Measurements from ENCODE around the gene USP4. TPM values are rescaled to one million over a fixed set of nuclear protein-coding genes. Genes with fewer than 3 reads are reported as not detected.

USP4 gene
- total and polyA plus RNA-seq, 4 donors, result 12.5 to 17.7 (median 14.9) TPM

GRCh38 chr3:49311283-49311682 lies 28.6 kb downstream of the USP4 start:
- 97% methylated on average over 3 of the region's 3 CpGs for WGBS
- no peak for DNase-seq (ENCODE audit: low spot score)
- Histone ChIP-seq H3K4me1 (ENCODE audit: control insufficient read depth in 4 of 4, insufficient read depth in 4 of 4, low read length in 3 of 4) (no peaks in the 10 kb centered on the region), H3K36me3 (ENCODE audit: control insufficient read depth in 4 of 4, insufficient read depth in 3 of 4, low read depth in 1 of 4, low read length in 3 of 4) (peaks cover 18 to 41% (median 25%) of the 10 kb centered on the region in 4 donors), H3K4me3 (ENCODE audit: low read depth in 1 of 3, low read length in 3 of 3) (no peak overlapping the region), H3K9ac (ENCODE audit: low read depth in 1 of 2, low read length in 2 of 2) (no peak overlapping the region), H3K27me3 (ENCODE audit: control insufficient read depth in 4 of 4, insufficient read depth in 4 of 4, low read length in 3 of 4) (no peaks in the 10 kb centered on the region), H3K27ac (ENCODE audit: low read depth in 1 of 2, low read length in 2 of 2) (no peak overlapping the region), H3K9me3 (ENCODE audit: control insufficient read depth in 4 of 4, low read length in 3 of 4) (no peaks in the 10 kb centered on the region)
- TF ChIP-seq FOXA2 (IDR thresholded peaks at IDR 0.05), result no peak
- no peak for TF ChIP-seq HNF4A (conservative IDR thresholded peaks at IDR 0.05)
- no peak for TF ChIP-seq EGR1 (IDR thresholded peaks at IDR 0.05; ENCODE audit: low read depth in 2 of 2)
- TF ChIP-seq, protein P1, sequence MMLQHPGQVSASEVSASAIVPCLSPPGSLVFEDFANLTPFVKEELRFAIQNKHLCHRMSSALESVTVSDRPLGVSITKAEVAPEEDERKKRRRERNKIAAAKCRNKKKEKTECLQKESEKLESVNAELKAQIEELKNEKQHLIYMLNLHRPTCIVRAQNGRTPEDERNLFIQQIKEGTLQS (IDR thresholded peaks at IDR 0.05), result no peak
- TF ChIP-seq HNF4G (IDR thresholded peaks at IDR 0.05), result no peak

GRCh38 chr3:49310677-49311076 lies 29.2 kb downstream of the USP4 start:
- Histone ChIP-seq H3K9ac (ENCODE audit: low read depth in 1 of 2, low read length in 2 of 2) (no peak overlapping the region), H3K27me3 (ENCODE audit: control insufficient read depth in 4 of 4, insufficient read depth in 4 of 4, low read length in 3 of 4) (no peaks in the 10 kb centered on the region), H3K27ac (ENCODE audit: low read depth in 1 of 2, low read length in 2 of 2) (no peak overlapping the region), H3K4me1 (ENCODE audit: control insufficient read depth in 4 of 4, insufficient read depth in 4 of 4, low read length in 3 of 4) (no peaks in the 10 kb centered on the region), H3K9me3 (ENCODE audit: control insufficient read depth in 4 of 4, low read length in 3 of 4) (no peaks in the 10 kb centered on the region), H3K36me3 (ENCODE audit: control insufficient read depth in 4 of 4, insufficient read depth in 3 of 4, low read depth in 1 of 4, low read length in 3 of 4) (peaks cover 18 to 38% (median 28%) of the 10 kb centered on the region in 4 donors), H3K4me3 (ENCODE audit: low read depth in 1 of 3, low read length in 3 of 3) (no peak overlapping the region)
- TF ChIP-seq NR2F2 (IDR thresholded peaks at IDR 0.05), result no peak
- TF ChIP-seq, protein P1 (IDR thresholded peaks at IDR 0.05), result no peak
- no peak for TF ChIP-seq RXRA (IDR thresholded peaks at IDR 0.05)
- TF ChIP-seq GABPA (IDR thresholded peaks at IDR 0.05 in 1 of 2, conservative IDR thresholded peaks at IDR 0.05 in 1 of 2), result no peak
- TF ChIP-seq MAX (IDR thresholded peaks at IDR 0.05), result no peak
- TF ChIP-seq, protein P2, sequence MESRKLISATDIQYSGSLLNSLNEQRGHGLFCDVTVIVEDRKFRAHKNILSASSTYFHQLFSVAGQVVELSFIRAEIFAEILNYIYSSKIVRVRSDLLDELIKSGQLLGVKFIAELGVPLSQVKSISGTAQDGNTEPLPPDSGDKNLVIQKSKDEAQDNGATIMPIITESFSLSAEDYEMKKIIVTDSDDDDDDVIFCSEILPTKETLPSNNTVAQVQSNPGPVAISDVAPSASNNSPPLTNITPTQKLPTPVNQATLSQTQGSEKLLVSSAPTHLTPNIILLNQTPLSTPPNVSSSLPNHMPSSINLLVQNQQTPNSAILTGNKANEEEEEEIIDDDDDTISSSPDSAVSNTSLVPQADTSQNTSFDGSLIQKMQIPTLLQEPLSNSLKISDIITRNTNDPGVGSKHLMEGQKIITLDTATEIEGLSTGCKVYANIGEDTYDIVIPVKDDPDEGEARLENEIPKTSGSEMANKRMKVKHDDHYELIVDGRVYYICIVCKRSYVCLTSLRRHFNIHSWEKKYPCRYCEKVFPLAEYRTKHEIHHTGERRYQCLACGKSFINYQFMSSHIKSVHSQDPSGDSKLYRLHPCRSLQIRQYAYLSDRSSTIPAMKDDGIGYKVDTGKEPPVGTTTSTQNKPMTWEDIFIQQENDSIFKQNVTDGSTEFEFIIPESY (IDR thresholded peaks at IDR 0.05), result no peak
- no peak for TF ChIP-seq HNF4G (IDR thresholded peaks at IDR 0.05)
- TF ChIP-seq FOXA1 (IDR thresholded peaks at IDR 0.05), result no peak
- no peak for TF ChIP-seq EGR1 (IDR thresholded peaks at IDR 0.05; ENCODE audit: low read depth in 2 of 2)
- no peak for TF ChIP-seq TAF1 (conservative IDR thresholded peaks at IDR 0.05)
- no peak for TF ChIP-seq YY1 (IDR thresholded peaks at IDR 0.05)
- no peak for TF ChIP-seq HNF4A (conservative IDR thresholded peaks at IDR 0.05)
- no peak for TF ChIP-seq RAD21 (IDR thresholded peaks at IDR 0.05)
- no peak for TF ChIP-seq SP1 (IDR thresholded peaks at IDR 0.05)
- TF ChIP-seq JUND (IDR thresholded peaks at IDR 0.05), result no peak
- no peak for TF ChIP-seq FOXA2 (IDR thresholded peaks at IDR 0.05)
- TF ChIP-seq, protein P3, sequence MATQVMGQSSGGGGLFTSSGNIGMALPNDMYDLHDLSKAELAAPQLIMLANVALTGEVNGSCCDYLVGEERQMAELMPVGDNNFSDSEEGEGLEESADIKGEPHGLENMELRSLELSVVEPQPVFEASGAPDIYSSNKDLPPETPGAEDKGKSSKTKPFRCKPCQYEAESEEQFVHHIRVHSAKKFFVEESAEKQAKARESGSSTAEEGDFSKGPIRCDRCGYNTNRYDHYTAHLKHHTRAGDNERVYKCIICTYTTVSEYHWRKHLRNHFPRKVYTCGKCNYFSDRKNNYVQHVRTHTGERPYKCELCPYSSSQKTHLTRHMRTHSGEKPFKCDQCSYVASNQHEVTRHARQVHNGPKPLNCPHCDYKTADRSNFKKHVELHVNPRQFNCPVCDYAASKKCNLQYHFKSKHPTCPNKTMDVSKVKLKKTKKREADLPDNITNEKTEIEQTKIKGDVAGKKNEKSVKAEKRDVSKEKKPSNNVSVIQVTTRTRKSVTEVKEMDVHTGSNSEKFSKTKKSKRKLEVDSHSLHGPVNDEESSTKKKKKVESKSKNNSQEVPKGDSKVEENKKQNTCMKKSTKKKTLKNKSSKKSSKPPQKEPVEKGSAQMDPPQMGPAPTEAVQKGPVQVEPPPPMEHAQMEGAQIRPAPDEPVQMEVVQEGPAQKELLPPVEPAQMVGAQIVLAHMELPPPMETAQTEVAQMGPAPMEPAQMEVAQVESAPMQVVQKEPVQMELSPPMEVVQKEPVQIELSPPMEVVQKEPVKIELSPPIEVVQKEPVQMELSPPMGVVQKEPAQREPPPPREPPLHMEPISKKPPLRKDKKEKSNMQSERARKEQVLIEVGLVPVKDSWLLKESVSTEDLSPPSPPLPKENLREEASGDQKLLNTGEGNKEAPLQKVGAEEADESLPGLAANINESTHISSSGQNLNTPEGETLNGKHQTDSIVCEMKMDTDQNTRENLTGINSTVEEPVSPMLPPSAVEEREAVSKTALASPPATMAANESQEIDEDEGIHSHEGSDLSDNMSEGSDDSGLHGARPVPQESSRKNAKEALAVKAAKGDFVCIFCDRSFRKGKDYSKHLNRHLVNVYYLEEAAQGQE (IDR thresholded peaks at IDR 0.05), result no peak
- TF ChIP-seq, protein P4, sequence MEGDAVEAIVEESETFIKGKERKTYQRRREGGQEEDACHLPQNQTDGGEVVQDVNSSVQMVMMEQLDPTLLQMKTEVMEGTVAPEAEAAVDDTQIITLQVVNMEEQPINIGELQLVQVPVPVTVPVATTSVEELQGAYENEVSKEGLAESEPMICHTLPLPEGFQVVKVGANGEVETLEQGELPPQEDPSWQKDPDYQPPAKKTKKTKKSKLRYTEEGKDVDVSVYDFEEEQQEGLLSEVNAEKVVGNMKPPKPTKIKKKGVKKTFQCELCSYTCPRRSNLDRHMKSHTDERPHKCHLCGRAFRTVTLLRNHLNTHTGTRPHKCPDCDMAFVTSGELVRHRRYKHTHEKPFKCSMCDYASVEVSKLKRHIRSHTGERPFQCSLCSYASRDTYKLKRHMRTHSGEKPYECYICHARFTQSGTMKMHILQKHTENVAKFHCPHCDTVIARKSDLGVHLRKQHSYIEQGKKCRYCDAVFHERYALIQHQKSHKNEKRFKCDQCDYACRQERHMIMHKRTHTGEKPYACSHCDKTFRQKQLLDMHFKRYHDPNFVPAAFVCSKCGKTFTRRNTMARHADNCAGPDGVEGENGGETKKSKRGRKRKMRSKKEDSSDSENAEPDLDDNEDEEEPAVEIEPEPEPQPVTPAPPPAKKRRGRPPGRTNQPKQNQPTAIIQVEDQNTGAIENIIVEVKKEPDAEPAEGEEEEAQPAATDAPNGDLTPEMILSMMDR (IDR thresholded peaks at IDR 0.05; ENCODE audit: low read depth, low read length, missing input control), result no peak
- no peak for DNase-seq (ENCODE audit: low spot score)
- WGBS, result 98% methylated on average over 1 of the region's 1 CpG

All from liver (tissue), 9 donors.